Measurements from ENCODE around the gene COL9A2.

Gene COL9A2

DNA sequence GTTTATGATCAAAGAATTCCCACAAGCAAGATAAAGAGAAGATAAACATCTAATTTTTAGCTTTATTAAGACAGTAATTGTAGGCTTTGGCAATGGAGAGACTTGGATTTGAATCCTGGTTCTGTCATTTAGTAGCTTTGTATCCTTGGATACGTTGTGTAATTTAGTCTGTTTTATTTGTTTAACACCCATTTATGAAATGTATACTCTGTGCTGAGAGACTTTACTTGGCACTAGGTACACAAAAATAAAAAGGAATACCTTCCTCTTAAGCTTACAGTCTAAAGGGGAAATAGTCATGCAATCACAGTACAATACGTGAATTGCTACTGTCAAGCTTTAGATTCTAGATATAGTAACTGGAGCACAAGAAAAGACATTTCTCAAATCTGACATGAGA, 35.2 kb downstream of the COL9A2 start:
- no peak overlapping the region for H3K27ac ChIP-seq (ENCODE audit: low read length, poor library complexity, severe bottlenecking)
- WGBS = 100% methylated on average over 1 of the region's 2 CpGs
- no peak overlapping the region for H2AK5ac ChIP-seq (ENCODE audit: low read length, severe bottlenecking)
- H3K4me3 ChIP-seq (ENCODE audit: insufficient read depth in 1 of 2, low read depth in 1 of 2, low read length in 2 of 2) = no peak overlapping the region
- H4K91ac ChIP-seq (ENCODE audit: low read length) = no peak overlapping the region
- peaks cover 11 to 74% of the 10 kb centered on the region in 2 experiments for H3K36me3 ChIP-seq (ENCODE audit: control insufficient read depth in 1 of 2, insufficient read depth in 2 of 2, low read depth in 1 of 2, low read length in 2 of 2)
- no peak overlapping the region for H3K14ac ChIP-seq (ENCODE audit: low read length in 2 of 2)
- H2BK12ac ChIP-seq (ENCODE audit: low read length in 2 of 2) = no peak overlapping the region
- H2BK120ac ChIP-seq (ENCODE audit: low read depth, low read length) = no peak overlapping the region
- no peaks in the 10 kb centered on the region for H3K27me3 ChIP-seq (ENCODE audit: control insufficient read depth in 1 of 2, insufficient read depth in 1 of 2, low read length in 2 of 2)
- no peaks in the 10 kb centered on the region for H3K9me3 ChIP-seq (ENCODE audit: control insufficient read depth, low read length)
- no peak overlapping the region for H3K4me2 ChIP-seq (ENCODE audit: low read length, poor library complexity, severe bottlenecking)
- no peak overlapping the region for H3K4ac ChIP-seq (ENCODE audit: low read depth in 1 of 2, low read length in 2 of 2)
- DNase-seq = no peak
- no peak overlapping the region for H4K8ac ChIP-seq (ENCODE audit: low read length)
- H2AFZ ChIP-seq (ENCODE audit: low read depth, low read length) = no peak overlapping the region
- H3K18ac ChIP-seq (ENCODE audit: low read depth in 1 of 2, low read length in 2 of 2) = no peak overlapping the region
- H2BK5ac ChIP-seq (ENCODE audit: low read depth, low read length, poor library complexity, severe bottlenecking) = no peak overlapping the region
- H3K23ac ChIP-seq (ENCODE audit: low read length in 2 of 2) = no peak overlapping the region
- no peak overlapping the region for H3K9ac ChIP-seq (ENCODE audit: low read length)
- no peak overlapping the region for H2BK15ac ChIP-seq (ENCODE audit: low read depth, poor library complexity, severe bottlenecking)
- H3K79me1 ChIP-seq (replicated peaks; ENCODE audit: low read length, poor library complexity, severe bottlenecking) = peaks cover 16% of the 10 kb centered on the region
- H3K4me1 ChIP-seq (ENCODE audit: control insufficient read depth, insufficient read depth, low read depth, low read length) = no peaks in the 10 kb centered on the region

GRCh38 chr1:40276122-40276521, 41.0 kb downstream of the COL9A2 start:
- H3K23ac ChIP-seq (ENCODE audit: low read length in 2 of 2) = no peak overlapping the region
- H3K4ac ChIP-seq (ENCODE audit: low read depth in 1 of 2, low read length in 2 of 2) = no peak overlapping the region
- H4K8ac ChIP-seq (ENCODE audit: low read length) = no peak overlapping the region
- no peak overlapping the region for H3K14ac ChIP-seq (ENCODE audit: low read length in 2 of 2)
- no peaks in the 10 kb centered on the region for H3K27me3 ChIP-seq (ENCODE audit: control insufficient read depth in 1 of 2, insufficient read depth in 1 of 2, low read length in 2 of 2)
- no peak overlapping the region for H3K27ac ChIP-seq (ENCODE audit: low read length, poor library complexity, severe bottlenecking)
- no peak overlapping the region for H3K18ac ChIP-seq (ENCODE audit: low read depth in 1 of 2, low read length in 2 of 2)
- peaks cover 4% of the 10 kb centered on the region for H3K4me1 ChIP-seq (ENCODE audit: control insufficient read depth, insufficient read depth, low read depth, low read length)
- H3K36me3 ChIP-seq (ENCODE audit: control insufficient read depth in 1 of 2, insufficient read depth in 2 of 2, low read depth in 1 of 2, low read length in 2 of 2) = peaks cover 5 to 79% of the 10 kb centered on the region in 2 experiments
- no peak overlapping the region for H2BK15ac ChIP-seq (ENCODE audit: low read depth, poor library complexity, severe bottlenecking)
- no peak overlapping the region for H3K9ac ChIP-seq (ENCODE audit: low read length)
- no peak overlapping the region for H3K4me3 ChIP-seq (ENCODE audit: insufficient read depth in 1 of 2, low read depth in 1 of 2, low read length in 2 of 2)
- no peak overlapping the region for H2BK120ac ChIP-seq (ENCODE audit: low read depth, low read length)
- 95% methylated on average over 3 of the region's 3 CpGs for WGBS
- H2BK12ac ChIP-seq (ENCODE audit: low read length in 2 of 2) = no peak overlapping the region
- H3K4me2 ChIP-seq (ENCODE audit: low read length, poor library complexity, severe bottlenecking) = no peak overlapping the region
- H2AFZ ChIP-seq (ENCODE audit: low read depth, low read length) = no peak overlapping the region
- H2BK5ac ChIP-seq (ENCODE audit: low read depth, low read length, poor library complexity, severe bottlenecking) = no peak overlapping the region
- peaks cover 16% of the 10 kb centered on the region for H3K79me1 ChIP-seq (replicated peaks; ENCODE audit: low read length, poor library complexity, severe bottlenecking)
- no peak overlapping the region for H2AK5ac ChIP-seq (ENCODE audit: low read length, severe bottlenecking)
- DNase-seq = no peak
- H3K9me3 ChIP-seq (ENCODE audit: control insufficient read depth, low read length) = no peaks in the 10 kb centered on the region
- H4K91ac ChIP-seq (ENCODE audit: low read length) = no peak overlapping the region

DNA sequence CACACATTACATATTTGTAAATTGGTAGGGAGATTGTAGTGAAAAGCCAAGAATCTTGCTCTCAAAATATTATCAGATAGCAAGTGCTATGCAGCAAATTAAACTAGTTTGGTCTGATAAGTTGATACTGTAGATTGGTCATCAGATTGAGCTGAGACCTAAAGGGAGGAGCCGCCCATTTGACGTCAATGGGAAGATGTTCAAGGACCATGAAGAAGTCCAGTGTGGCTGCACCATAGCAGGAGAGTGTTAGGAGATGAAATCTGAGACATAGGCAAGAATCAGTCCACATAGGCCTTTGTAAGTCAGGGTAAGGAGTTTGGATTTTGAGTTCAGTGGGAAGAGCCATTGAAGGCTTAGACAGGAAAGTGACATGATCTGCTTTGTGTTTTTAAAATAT, 42.8 kb downstream of the COL9A2 start:
- Histone ChIP-seq H3K4me3 (ENCODE audit: insufficient read depth in 1 of 2, low read depth in 1 of 2, low read length in 2 of 2) (no peak overlapping the region), H4K8ac (ENCODE audit: low read length) (no peak overlapping the region), H3K4ac (ENCODE audit: low read depth in 1 of 2, low read length in 2 of 2) (no peak overlapping the region), H2AFZ (ENCODE audit: low read depth, low read length) (no peak overlapping the region), H3K9me3 (ENCODE audit: control insufficient read depth, low read length) (no peaks in the 10 kb centered on the region), H3K9ac (ENCODE audit: low read length) (no peak overlapping the region), H2BK15ac (ENCODE audit: low read depth, poor library complexity, severe bottlenecking) (no peak overlapping the region), H2AK5ac (ENCODE audit: low read length, severe bottlenecking) (no peak overlapping the region), H3K79me1 (replicated peaks; ENCODE audit: low read length, poor library complexity, severe bottlenecking) (peaks cover 12% of the 10 kb centered on the region), H3K27ac (ENCODE audit: low read length, poor library complexity, severe bottlenecking) (no peak overlapping the region), H3K4me1 (ENCODE audit: control insufficient read depth, insufficient read depth, low read depth, low read length) (peaks cover 4% of the 10 kb centered on the region), H3K18ac (ENCODE audit: low read depth in 1 of 2, low read length in 2 of 2) (no peak overlapping the region), H4K91ac (ENCODE audit: low read length) (no peak overlapping the region), H3K27me3 (ENCODE audit: control insufficient read depth in 1 of 2, insufficient read depth in 1 of 2, low read length in 2 of 2) (no peaks in the 10 kb centered on the region), H2BK12ac (ENCODE audit: low read length in 2 of 2) (no peak overlapping the region), H3K4me2 (ENCODE audit: low read length, poor library complexity, severe bottlenecking) (no peak overlapping the region), H2BK5ac (ENCODE audit: low read depth, low read length, poor library complexity, severe bottlenecking) (no peak overlapping the region), H3K36me3 (ENCODE audit: control insufficient read depth in 1 of 2, insufficient read depth in 2 of 2, low read depth in 1 of 2, low read length in 2 of 2) (peaks cover 2 to 82% of the 10 kb centered on the region in 2 experiments), H3K14ac (ENCODE audit: low read length in 2 of 2) (no peak overlapping the region), H3K23ac (ENCODE audit: low read length in 2 of 2) (no peak overlapping the region), H2BK120ac (ENCODE audit: low read depth, low read length) (no peak overlapping the region)
- DNase-seq = no peak
- 94% methylated on average over 2 of the region's 2 CpGs for WGBS

DNA sequence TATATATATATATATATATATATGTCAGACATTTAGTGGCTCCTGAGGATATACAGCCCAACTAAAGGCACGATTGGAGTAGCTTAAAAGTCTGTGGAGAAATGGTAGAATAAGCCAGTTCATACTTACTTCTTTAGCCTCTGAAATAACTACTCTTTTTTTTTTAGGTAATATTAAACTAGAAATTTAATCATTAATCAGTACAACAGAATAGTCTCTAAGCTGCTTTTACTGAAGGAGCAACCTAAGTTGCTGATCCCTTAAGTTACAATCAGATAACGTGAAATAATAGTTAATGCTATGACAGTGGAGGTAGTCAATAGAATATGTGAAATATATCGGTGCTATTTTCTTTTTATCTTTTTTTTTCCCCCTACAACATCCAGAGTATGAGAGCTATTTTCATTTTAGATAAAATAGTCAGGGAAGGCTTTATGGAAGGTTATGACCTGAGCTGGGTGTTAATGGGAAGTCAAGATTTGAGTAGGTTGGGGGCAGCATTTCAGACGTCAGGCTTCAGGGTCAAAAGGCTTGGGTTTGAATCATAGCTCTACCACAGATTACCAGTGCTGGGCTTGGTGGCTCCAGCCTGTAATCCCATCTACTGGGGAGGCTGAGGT, 43.4 kb downstream of the COL9A2 start:
- Histone ChIP-seq H2AK5ac (ENCODE audit: low read length, severe bottlenecking) (no peak overlapping the region), H3K23ac (ENCODE audit: low read length in 2 of 2) (no peak overlapping the region), H3K14ac (ENCODE audit: low read length in 2 of 2) (no peak overlapping the region), H3K4me2 (ENCODE audit: low read length, poor library complexity, severe bottlenecking) (peak overlapping the region; percentile 36), H3K9me3 (ENCODE audit: control insufficient read depth, low read length) (no peaks in the 10 kb centered on the region), H3K9ac (ENCODE audit: low read length) (no peak overlapping the region), H4K8ac (ENCODE audit: low read length) (no peak overlapping the region), H2AFZ (ENCODE audit: low read depth, low read length) (no peak overlapping the region), H3K27me3 (ENCODE audit: control insufficient read depth in 1 of 2, insufficient read depth in 1 of 2, low read length in 2 of 2) (no peaks in the 10 kb centered on the region), H4K91ac (ENCODE audit: low read length) (no peak overlapping the region), H3K18ac (ENCODE audit: low read depth in 1 of 2, low read length in 2 of 2) (no peak overlapping the region), H3K79me1 (replicated peaks; ENCODE audit: low read length, poor library complexity, severe bottlenecking) (peaks cover 14% of the 10 kb centered on the region), H2BK120ac (ENCODE audit: low read depth, low read length) (no peak overlapping the region), H2BK12ac (ENCODE audit: low read length in 2 of 2) (no peak overlapping the region), H3K27ac (ENCODE audit: low read length, poor library complexity, severe bottlenecking) (no peak overlapping the region), H3K4ac (ENCODE audit: low read depth in 1 of 2, low read length in 2 of 2) (no peak overlapping the region), H2BK5ac (ENCODE audit: low read depth, low read length, poor library complexity, severe bottlenecking) (no peak overlapping the region), H3K36me3 (ENCODE audit: control insufficient read depth in 1 of 2, insufficient read depth in 2 of 2, low read depth in 1 of 2, low read length in 2 of 2) (peaks cover 7 to 79% of the 10 kb centered on the region in 2 experiments), H2BK15ac (ENCODE audit: low read depth, poor library complexity, severe bottlenecking) (no peak overlapping the region), H3K4me3 (ENCODE audit: insufficient read depth in 1 of 2, low read depth in 1 of 2, low read length in 2 of 2) (no peak overlapping the region), H3K4me1 (ENCODE audit: control insufficient read depth, insufficient read depth, low read depth, low read length) (peaks cover 4% of the 10 kb centered on the region)
- 78% methylated on average over 1 of the region's 4 CpGs for WGBS
- no peak for DNase-seq
